ENCODE results near the gene LMOD1.
A peak's percentile ranks its signal among the peaks of the same experiment; 100 is the strongest.

LMOD1 gene

DNA sequence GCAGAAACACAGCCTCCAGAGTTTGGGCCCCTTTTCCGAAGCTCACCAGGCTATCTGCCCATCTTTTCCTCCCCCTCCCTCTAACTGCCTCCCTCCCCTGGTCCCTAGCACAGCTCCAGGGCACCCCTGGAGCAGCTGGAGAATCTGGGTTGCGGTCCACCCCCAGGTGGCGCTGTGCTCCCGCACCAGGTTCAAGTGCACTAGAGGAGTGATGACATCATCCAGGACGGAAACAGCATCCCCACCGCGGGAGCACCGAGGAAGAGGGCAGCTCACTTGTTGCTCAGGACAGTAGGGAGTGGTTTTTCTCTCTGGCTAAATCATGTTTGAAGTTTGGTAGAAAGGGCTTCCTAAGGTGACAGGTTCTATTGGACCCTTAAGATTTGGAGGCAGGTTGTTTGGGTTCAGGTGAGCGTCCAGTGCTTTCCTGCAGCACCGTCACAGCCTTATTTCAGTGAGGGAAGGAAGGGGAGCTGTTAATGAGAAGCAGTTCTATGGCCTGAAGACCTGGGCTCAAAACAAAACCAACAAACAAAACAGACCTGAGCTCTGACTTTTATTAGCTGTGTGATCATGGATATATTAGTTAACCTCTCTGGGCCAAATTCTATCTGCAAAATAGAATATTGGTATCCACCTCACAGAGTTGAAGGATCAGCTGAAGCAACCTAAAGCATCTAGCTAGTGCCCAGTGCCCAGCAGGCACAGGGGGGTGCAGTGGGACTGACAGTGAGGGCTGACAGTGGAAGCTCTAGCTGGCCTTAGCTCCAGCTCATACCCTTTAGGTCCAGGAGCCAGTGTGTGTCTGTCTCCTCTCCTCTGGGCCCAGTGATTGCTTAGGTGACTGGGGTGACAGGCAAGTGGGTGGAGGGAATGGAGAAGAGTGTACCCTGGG lies 50.2 kb downstream of the LMOD1 start:
- TF ChIP-seq TAF1 (IDR thresholded peaks at IDR 0.05; ENCODE audit: borderline replicate concordance, low read depth, low read length) = no peak
- TF ChIP-seq POLR2A (IDR thresholded peaks at IDR 0.05; ENCODE audit: low read depth, low read length) = no peak
- no peak for TF ChIP-seq POLR2AphosphoS5 (IDR thresholded peaks at IDR 0.05; ENCODE audit: low read depth, low read length)
- FAIRE-seq (peak; percentile 97), DNase-seq (ENCODE audit: insufficient read length) (peak; percentile 78)

DNA sequence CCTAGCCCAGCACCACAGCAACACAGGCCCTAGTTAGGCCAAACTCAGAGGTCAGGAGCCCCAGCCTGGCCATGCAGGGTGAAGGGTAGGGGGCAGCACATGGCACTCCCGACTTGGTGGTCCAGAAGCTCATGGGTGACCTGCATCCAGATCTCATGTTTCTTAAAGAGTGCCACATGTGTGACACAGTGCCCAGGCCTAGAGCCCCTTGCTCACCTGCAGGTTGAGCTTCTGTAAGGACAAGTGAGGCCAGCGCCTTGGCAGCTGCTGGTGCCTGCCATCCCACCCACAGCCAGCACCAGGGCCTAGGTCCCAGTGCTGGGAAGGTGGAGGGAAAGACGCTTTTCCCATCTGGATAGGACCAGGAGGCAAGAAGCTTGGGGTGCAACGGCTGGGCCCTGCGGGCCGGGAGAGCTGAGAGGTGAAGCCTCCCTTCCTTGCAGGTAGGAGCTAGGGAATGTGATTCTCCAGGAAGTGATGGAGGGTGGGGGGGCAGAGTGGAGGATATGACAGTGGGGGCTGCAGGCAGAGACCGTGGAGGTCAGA lies 51.2 kb downstream of the LMOD1 start:
- TF ChIP-seq POLR2AphosphoS5 (IDR thresholded peaks at IDR 0.05; ENCODE audit: low read depth, low read length) (no peak), TAF1 (IDR thresholded peaks at IDR 0.05; ENCODE audit: borderline replicate concordance, low read depth, low read length) (no peak), POLR2A (IDR thresholded peaks at IDR 0.05; ENCODE audit: low read depth, low read length) (no peak)
- no peak for FAIRE-seq
- no peak for DNase-seq (ENCODE audit: insufficient read length)

DNA sequence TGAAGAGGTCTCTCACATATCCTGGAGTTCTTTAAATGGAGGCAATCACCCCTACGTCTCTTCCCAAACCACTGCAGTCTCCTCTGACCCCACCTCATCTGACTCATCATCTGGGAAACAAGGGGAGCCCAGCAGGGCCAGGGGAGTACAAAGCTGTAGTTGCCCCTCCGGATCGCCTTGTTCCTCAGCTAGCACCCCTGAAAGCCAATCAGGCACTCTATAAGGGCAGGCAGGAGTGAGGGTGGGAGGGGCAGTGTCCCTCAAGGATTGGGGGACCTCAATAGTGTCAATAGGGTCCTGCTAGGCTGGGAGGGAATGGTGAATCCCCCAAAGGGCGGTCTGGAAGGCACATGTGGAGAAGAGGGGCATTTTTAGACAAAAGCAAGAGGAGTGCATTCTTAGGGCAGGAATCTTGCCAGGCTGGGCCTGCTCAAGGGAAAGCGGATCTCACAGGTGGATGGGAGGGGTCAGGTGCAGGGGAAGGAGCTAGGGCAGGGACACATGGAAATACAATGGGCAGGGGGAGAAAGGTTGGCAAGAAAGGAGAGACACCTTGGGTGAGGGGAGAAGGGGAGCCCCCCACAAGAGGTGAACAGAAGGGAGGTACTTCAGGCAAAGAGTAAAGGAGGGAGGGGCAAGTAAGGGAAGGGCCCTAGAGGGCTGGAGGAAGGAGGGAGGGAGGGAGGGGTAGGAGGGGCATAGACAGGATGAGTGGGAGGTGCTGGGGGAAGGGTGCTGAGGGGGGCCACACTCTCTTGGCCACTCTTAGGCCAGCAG lies 51.8 kb downstream of the LMOD1 start:
- no peak for TF ChIP-seq TAF1 (IDR thresholded peaks at IDR 0.05; ENCODE audit: borderline replicate concordance, low read depth, low read length)
- TF ChIP-seq POLR2A (IDR thresholded peaks at IDR 0.05; ENCODE audit: low read depth, low read length) = no peak
- no peak for TF ChIP-seq POLR2AphosphoS5 (IDR thresholded peaks at IDR 0.05; ENCODE audit: low read depth, low read length)
- DNase-seq (ENCODE audit: insufficient read length) (no peak), FAIRE-seq (no peak)

GRCh38 chr1:201893431-201893830 lies 52.9 kb downstream of the LMOD1 start:
- DNase-seq (ENCODE audit: insufficient read length) (no peak), FAIRE-seq (no peak)
- TF ChIP-seq POLR2A (IDR thresholded peaks at IDR 0.05; ENCODE audit: low read depth, low read length) (no peak), TAF1 (IDR thresholded peaks at IDR 0.05; ENCODE audit: borderline replicate concordance, low read depth, low read length) (no peak), POLR2AphosphoS5 (IDR thresholded peaks at IDR 0.05; ENCODE audit: low read depth, low read length) (no peak)

DNA sequence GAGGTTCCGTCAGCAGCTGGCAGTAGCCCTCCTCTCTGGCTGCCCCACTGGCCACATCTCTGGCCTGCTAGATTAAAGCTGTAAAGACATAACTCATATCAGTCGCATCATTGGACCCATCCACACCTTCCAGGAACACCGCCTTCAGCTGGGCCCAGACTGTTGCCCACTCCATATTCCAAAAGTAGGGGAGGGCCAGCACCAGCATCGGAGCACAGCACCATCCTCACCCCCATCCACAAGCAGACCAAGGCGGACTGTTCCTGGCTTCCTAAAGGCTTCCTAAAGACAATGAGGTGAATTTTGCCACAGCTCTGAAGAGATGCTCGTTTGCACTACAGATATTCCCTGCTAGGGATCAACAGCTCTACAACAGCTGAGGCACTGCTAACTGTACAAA lies 54.1 kb downstream of the LMOD1 start:
- TF ChIP-seq POLR2AphosphoS5 (IDR thresholded peaks at IDR 0.05; ENCODE audit: low read depth, low read length) = no peak
- TF ChIP-seq TAF1 (IDR thresholded peaks at IDR 0.05; ENCODE audit: borderline replicate concordance, low read depth, low read length) = no peak
- no peak for TF ChIP-seq POLR2A (IDR thresholded peaks at IDR 0.05; ENCODE audit: low read depth, low read length)
- FAIRE-seq = no peak

GRCh38 chr1:201891451-201892045 lies 54.8 kb downstream of the LMOD1 start:
- DNase-seq (ENCODE audit: insufficient read length) (no peak), FAIRE-seq (no peak)
- TF ChIP-seq TAF1 (IDR thresholded peaks at IDR 0.05; ENCODE audit: borderline replicate concordance, low read depth, low read length) = no peak
- TF ChIP-seq POLR2A (IDR thresholded peaks at IDR 0.05; ENCODE audit: low read depth, low read length) = no peak
- TF ChIP-seq POLR2AphosphoS5 (IDR thresholded peaks at IDR 0.05; ENCODE audit: low read depth, low read length) = no peak

More for the DNA sequence above, 54.1 kb downstream of the LMOD1 start:
- no peak for DNase-seq (ENCODE audit: insufficient read length)

GRCh38 chr1:201890806-201891450 lies 55.4 kb downstream of the LMOD1 start:
- TF ChIP-seq POLR2AphosphoS5 (IDR thresholded peaks at IDR 0.05; ENCODE audit: low read depth, low read length) = no peak
- TF ChIP-seq TAF1 (IDR thresholded peaks at IDR 0.05; ENCODE audit: borderline replicate concordance, low read depth, low read length) = no peak
- TF ChIP-seq POLR2A (IDR thresholded peaks at IDR 0.05; ENCODE audit: low read depth, low read length) = no peak
- DNase-seq (ENCODE audit: insufficient read length) (no peak), FAIRE-seq (no peak)

GRCh38 chr1:201890223-201890622 lies 56.1 kb downstream of the LMOD1 start:
- no peak for DNase-seq (ENCODE audit: insufficient read length)
- no peak for FAIRE-seq
- TF ChIP-seq POLR2A (IDR thresholded peaks at IDR 0.05; ENCODE audit: low read depth, low read length) (no peak), TAF1 (IDR thresholded peaks at IDR 0.05; ENCODE audit: borderline replicate concordance, low read depth, low read length) (no peak), POLR2AphosphoS5 (IDR thresholded peaks at IDR 0.05; ENCODE audit: low read depth, low read length) (no peak)

GRCh38 chr1:201889090-201889968 lies 57.0 kb downstream of the LMOD1 start:
- FAIRE-seq = no peak
- no peak for TF ChIP-seq TAF1 (IDR thresholded peaks at IDR 0.05; ENCODE audit: borderline replicate concordance, low read depth, low read length)
- TF ChIP-seq POLR2AphosphoS5 (IDR thresholded peaks at IDR 0.05; ENCODE audit: low read depth, low read length) = no peak
- TF ChIP-seq POLR2A (IDR thresholded peaks at IDR 0.05; ENCODE audit: low read depth, low read length) = no peak

More at GRCh38 chr1:201889090-201889968, 57.0 kb downstream of the LMOD1 start:
- no peak for DNase-seq (ENCODE audit: insufficient read length)

Data from GM12892 (cell line).